GM23248 (cell line): ENCODE results near the gene MRPL36.

Experiments used
- EZH2 ChIP-seq: fragments of 200-600 bp; sonication (generic); IDR thresholded peaks from 2 replicates; pipeline ENCODE4 v1.6.1; 2018; ENCODE audit warnings: antibody characterized with exemption, mild to moderate bottlenecking; ENCODE audit not compliant: insufficient read depth, poor library complexity, severe bottlenecking
- EZH2phosphoT487 ChIP-seq: fragments of 200-600 bp; sonication (generic); IDR thresholded peaks from 2 replicates; pipeline ENCODE4 v1.6.1; 2018; ENCODE audit warnings: antibody characterized with exemption, moderate library complexity, mild to moderate bottlenecking, low read depth; ENCODE audit not compliant: insufficient read depth

DNA sequence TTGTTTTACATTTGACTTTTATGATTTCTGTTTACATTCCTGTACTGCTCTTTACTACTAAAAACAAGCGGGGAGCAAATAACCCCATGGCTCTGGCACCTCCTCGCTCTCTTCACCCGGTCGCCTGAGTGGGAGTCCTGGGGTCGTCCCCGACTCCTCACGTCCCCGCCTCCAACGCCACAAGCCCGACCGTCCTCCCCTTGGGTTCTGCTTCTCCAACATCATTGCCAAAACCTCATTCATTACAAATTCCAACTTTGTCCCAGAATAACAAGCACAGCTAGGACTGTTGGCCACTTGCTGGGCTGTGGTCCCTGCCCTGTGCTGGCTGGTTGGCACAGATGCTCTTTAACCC, 35.1 kb downstream of the MRPL36 start:
- TF ChIP-seq EZH2 (no peak), EZH2phosphoT487 (no peak)
